NCI-H187 (cell line): ENCODE measurements around the gene TTLL9.

Experiments
- DNase-seq, 2 experiments: peaks; one replicate each; lab custom pipeline; 2025; lab: John Stamatoyannopoulos, UW

TTLL9 gene

GRCh38 chr20:31836853-31837608 is 33.4 kb upstream of the TTLL9 start:
- no peak for DNase-seq

GRCh38 chr20:31837896-31838397 is 32.5 kb upstream of the TTLL9 start:
- no peak for DNase-seq

- no peak for DNase-seq
These were observed 31.7 kb upstream of the TTLL9 start for GRCh38 chr20:31838646-31839292.

GRCh38 chr20:31839782-31840487 is 30.5 kb upstream of the TTLL9 start:
- DNase-seq: no peak

DNA sequence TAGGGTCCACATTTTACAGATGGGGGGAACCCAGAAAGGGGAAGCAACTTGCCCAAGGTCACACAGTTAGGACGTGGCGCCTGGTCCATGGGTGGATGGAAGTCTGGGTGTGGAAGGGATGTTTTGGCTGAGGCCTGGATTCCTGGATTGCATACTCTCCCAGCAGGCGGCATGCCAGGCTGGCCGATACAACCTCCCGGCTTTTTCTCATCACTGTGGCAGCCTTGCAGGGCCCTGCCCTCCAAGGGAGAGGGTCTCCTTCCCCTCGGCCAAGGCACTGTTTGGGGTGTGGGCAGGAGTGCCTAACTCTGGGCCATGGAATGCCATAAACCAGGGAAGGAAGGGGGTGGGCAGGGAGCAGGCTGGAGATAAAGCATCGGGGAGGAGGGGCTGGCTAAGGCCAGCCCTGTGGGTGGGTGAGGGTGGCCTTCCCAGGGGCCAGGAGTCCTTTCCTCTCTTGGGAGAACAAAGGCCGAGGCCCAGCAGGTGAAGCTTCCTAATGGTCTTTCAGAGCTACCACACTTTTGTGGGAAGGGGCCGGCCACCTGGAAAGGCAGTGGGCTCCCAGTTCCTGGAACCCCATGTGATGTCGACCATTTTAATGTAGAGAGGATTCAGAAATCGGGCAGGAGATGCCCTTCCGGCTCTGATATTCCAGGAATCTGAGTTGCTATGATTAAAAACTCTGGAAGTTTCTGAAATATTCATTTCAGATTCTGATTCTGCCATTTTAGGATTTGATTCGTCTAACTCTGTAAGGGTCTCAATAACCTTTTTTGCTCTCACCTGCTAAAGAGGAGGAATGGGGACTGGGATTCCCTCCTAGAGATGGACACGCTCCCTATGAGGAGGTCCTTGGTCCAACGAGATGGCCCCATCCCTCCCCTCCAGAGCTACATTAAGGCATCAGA is 29.3 kb upstream of the TTLL9 start:
- DNase-seq: no peak

GRCh38 chr20:31841928-31842327 is 28.5 kb upstream of the TTLL9 start:
- DNase-seq: no peak

DNA sequence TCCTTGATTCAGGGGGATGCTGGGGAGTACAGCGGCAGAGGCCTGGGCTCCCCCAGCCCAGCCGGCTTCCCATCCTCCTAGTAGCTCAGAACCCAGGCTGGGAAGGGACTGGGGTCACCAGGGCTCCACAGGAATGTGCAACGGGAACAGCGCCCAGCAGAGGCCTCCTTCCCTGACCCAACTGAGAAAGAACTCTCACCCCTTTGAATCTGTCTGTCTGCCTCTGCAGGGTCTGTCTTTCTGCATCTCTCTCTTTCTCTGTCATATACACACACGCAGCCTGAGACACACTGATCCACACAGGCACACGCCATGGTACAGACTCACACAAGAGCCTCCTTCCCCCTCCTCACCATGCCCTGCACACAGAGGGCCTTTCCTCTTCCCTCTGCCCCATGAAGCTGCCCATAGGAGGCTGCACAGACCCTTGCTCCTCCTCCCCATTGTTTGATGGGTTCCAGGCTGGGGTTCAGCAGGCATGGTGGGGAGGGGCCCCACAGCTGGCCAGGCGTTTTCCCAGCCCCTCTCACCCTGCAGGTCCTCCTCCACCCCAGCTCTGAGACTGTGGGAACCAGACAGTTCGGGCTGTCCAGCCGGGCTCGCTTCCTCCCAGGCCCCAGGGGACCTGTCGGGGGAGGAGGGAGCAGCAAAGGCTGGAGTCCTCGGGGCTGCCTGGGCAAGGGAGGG is 27.8 kb upstream of the TTLL9 start:
- no peak for DNase-seq

DNA sequence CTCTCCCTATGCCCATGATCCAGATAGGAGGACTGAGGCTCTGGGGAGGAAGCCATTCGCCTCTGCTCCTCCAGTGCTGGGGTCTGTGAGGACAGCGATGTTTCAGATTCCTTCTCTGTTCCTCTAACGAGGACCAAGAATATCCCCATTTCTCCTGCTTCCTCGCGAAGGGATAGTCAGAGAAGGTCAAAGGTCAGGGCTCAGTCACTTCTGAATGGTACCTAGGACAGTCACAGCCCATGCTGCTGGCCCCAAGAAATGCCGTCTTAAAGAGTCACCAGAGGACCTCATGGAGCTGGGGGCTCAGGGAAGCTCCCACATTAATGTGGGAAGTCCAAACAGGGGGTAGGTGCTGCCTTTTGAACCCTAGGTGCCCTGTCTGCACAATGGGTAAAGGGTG is 27.1 kb upstream of the TTLL9 start:
- DNase-seq: no peak

DNA sequence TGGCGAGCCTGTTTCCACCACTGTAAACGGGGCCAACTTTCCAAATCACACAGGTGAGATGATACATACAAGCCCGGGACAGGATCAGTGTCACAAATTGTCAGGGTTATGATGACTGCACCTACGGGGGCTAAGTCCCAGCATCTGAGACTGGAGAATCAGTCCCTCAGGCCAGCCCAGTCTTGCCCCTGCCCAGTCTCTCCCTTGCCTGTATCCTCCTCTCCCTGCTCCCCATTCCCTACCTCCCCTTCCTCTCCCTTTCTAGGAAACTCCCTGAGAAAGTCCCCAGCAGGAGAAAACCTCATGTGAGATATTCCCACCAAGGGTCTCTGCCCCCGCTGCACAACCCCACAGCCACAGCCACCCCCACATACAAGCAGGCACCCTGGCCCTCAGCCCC is 26.6 kb upstream of the TTLL9 start:
- DNase-seq: no peak

DNA sequence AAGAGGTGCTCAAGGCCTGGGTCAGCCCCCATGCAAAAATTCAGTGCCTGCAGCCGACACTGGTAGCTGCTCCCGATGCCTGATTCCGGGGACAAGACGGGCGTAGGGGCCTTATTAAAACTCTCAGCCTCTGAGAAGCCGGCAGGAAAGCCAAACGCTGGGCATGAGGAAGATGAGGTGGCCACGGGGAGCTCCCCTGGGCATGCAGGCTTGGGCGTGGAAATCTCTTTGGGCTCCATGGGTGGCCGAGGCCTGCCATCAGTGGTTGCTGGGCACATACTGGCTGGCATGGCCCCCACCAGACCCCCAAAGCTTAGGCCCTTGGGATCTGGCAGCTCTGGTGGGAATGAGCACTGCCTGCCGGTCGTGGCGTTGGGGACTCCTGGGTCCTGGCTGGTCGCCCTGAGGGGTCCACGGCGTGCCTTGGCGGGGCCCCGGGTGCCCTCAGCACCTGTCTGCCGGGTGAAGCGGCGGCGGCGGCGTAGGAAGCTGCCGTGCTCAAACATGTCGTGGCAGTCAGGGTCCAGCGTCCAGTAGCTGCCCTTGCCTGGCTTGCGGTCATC is 25.6 kb upstream of the TTLL9 start:
- no peak for DNase-seq

DNA sequence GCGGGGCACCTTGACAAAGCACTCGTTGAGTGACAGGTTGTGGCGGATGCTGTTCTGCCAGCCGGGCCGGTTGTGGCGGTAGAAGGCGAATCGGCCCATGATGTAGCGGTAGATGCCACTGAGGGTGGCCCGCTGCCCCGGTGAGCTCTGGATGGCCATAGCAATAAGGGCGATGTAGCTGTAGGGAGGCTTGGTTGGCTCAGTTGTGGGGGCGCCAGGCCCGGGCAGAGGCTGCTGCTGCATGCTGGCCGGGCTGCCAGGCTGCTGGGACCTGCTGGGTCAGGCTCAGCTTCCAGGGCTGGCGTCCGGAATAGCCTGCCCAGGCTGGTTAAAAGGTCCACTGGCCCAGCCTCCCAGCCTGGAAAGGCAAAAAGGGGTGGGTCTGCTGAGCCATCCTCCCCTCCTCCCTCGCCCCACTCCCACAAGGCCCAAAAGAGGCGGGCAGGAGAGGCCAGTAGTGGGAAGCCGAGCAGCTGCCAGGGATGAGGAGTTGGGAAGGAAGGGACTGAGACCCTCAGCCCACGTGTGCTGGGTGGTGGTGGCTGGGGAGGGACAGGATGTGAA is 25.1 kb upstream of the TTLL9 start, which contains the start of gene FOXS1:
Gene FOXS1 (minus strand): TSS at position 305 of the 564 bp plus-strand sequence. CDS start 62 bp downstream, at position 243.
- no peak for DNase-seq

DNA sequence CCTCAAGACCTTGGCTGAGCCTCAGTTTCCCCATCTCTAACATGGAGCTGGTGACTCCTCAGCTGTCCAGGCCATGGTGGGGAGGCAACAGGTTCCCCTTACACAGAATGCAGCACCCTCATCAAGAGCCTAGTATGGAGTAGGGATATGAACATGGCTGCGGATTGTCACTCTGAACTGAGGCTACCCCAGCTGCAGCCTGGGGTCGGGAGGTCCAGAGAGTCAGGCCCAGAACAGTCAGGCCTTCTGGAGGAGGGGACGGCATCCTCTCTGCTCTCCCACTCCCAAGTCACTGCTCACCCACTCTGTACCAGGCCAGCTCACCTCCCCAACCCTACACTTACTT is 23.7 kb upstream of the TTLL9 start:
- DNase-seq: no peak

DNA sequence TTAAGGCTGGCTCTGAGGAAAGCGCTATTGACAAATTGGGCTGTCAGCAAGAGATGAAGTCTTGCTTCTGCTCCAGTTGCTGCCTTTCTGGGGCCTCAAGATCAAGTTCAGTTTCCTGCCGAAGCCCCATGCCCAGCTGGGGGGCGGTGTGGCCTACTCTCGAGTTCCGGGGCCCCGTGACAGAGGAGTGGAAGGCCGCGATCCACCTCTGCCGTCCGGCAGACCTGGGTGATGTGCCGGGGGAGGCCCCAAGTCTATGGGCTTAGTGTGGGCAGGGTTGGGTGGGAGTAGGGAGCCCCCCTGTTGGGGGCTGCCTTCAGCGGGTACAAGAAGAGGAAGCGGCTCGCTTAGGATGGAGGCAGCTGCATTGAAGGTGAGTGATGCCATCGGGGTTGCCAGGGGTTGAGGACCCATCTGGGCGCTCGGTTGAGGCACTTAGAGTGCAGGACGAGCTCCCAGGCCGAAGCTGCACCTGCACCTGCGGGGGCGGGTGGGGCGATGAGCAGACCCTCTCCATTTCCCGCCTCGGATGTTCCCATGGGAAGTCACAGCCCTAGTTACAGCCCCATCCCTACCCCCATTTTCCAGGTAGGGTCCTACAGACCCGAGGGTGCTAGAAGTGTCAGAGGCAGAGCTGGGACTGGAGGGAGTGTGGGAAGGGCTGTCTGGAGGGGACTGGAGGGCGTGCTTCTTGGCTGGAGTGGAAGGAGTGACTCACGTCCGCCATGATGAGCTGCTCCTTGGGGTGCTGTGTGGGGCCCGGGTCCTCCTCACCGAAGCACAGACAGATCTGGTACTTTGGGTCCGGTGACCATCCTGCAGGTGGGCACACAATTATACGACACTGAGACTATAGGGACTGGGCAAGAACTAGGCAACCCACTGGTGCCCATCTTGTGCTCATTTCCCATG is 22.1 kb upstream of the TTLL9 start:
- no peak for DNase-seq

DNA sequence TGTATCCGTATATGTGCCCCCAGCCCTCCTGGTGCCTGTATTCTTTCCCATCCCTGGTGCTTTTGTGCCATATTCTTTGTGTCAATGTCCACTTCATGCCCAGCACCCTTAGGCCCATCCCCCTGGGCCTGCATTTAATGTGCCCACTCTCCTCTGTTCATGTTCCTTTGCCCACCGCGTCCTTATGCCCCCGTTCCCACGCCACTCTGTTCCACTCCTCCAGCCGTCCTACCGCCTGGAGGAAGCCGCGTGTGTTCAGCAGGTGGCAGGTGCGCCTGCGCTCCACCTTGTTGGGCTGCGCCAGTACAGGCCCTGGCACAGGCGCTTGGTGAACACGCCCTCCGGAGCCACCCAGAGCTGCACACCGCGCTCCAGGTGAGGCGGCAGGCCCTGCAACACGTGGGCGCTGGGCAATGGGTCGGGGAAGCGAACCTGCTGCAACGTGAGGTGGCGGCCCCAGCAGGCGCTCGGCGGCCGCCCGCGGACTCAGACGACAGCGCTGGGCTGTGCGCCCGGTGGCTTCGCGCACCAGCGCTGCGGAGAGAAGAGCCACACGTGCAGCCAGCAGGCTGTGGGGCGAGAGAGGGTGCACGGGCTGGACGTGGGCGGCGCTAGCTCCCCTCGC is 21.0 kb upstream of the TTLL9 start:
- DNase-seq: peak; percentile 16 to 29

DNA sequence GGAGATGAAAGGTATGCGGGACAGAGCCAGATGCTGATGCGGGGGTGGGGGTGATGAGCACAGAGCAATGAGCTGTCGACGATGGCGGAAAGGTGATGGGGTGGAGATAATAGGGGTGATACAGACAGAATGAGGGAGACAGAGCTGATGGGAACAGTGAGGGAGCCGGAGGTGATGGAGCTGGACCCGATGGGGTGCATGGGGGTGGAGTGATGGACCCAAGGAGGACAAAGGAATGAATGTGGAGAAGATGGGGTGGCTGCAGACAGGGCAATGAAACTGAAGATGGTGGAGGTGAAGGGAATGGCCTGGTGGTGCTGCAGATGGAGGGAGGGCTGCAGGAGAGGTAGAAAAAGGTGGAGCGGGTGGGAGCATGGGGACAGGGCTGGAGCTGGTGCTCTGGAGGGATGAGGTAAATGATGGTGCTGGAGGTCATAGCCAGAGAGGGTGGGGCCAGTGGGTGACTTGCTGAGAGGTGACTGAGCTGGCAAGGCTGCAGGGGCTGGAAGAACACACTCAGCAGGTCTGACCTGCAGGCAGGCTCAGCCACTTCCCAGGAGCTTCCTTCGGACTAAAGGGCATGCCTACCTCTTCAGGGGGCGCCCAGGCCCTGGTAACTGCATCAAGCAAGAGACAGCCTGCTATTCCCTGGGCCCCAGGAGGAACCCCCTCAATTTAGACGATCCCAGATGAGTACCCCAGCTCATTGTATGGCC is 19.0 kb upstream of the TTLL9 start:
- no peak for DNase-seq

- DNase-seq: no peak
These were observed 17.0 kb upstream of the TTLL9 start for GRCh38 chr20:31853481-31853880.

GRCh38 chr20:31856516-31856915 is 13.9 kb upstream of the TTLL9 start:
- no peak for DNase-seq
